ENCODE results near the gene SP140L.
"Not testable (repeated sequence)": the region's sequence is repeated elsewhere in the genome, so short reads cannot be mapped to it uniquely, and the experiment has no call there.

SP140L gene

DNA sequence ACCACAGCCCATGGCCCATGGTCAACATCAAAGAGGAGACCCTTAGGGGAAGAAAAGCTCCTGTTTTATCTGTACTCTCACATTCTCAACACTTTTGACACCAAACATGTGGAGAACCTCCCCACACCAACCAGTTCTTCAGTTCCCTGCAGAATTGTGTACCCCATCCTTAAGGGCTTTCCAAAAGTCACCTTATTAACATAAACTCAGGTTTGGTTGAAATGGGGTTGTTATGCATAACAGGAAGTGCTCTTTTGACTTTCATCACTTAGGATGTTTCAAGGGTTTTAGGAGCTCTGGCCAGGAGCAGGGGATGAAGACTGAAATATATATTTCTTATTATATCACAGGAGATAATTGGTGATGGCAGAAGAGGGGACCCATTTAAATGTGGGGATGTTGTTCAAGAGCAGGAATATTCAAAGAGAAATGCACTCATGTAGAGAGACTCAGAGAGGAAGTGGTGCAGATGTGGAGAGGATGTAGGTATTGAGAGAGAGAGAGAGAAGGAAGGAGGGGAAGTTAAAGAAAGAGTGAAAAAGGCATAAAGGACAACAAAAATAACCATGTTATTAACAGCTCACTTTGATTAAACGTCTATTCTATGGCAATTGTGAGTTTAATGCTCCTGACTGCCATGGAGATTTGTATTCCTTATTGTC lies 35.2 kb downstream of the SP140L start:
- DNase-seq (ENCODE audit: low read depth, low spot score): no peak

DNA sequence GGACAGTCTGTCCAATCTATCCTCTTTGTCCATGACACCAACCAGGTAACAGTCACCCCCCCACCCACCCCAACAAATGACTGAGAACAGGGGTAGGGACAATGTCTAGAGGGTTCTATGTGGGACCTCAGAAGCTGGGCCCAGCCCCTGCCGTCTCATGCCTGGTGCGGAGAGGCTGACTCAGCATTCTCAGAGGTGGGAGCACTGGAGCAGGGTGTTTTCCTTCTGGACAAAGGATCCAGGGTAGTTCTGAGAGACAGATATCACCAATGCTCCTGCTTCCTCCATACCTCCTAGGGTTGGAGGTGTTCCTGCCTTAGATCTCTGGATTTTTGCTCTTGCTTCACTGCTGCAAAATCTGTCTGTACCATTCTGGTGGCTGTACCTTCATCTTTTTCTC lies 55.1 kb downstream of the SP140L start:
- no peak for DNase-seq (ENCODE audit: low read depth, low spot score)

DNA sequence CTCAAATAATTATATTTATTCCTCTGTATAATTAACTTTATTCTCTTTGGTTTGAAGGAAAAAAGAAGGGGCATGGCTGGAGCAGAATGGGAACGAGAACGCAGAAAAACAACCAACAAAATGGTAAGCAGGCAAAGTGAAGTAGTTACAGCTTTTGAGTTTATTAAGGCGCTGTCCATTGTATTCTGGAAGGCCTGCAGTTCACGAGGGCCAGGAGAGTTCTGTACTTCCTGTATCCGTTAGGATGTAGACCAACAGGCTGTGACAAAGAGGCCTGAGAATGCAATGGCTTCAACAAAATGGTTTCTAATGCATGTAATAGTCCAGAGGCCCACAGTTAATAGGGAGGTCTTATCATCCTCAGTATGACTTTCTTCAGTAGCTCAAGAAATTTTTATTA lies 56.5 kb downstream of the SP140L start:
- DNase-seq (ENCODE audit: low read depth, low spot score): no peak

DNA sequence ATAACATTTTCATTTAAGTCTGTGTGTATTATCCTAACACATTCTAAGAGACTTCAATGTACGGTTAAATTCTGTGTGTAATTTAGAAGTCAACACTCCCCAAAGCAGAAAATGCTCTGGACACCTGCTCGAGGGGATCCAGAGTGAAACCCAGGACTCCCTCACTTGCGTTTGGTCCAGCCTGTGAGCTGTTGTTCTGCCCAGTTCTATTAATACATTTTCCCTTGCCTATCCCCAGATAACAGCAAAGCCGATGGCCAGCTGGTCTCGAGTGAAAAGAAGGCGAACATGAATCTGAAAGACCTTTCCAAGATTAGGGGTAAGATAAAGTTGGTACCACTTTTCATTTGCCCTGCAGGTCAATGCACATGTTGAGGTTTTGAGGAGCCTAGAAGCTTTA lies 58.0 kb downstream of the SP140L start:
- DNase-seq (ENCODE audit: low read depth, low spot score): no peak

DNA sequence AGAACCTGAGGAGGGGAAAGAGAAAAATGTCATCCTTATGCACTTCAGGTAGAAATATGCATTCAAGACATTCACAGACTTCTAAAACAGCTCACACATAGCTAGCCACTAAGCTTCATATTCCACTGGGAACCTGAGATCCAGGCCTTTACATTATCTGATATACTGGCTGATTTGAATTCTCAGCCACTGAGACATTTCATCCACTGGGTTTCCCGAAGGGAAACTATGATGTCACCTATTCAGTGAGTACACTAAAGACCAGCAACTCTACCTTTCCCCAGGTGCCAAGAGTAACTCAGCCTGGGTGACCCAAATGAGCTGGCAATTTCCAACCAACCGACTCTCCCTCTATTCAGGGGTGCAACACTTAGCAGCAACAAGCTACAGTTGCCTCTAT lies 67.3 kb downstream of the SP140L start:
- DNase-seq (ENCODE audit: low read depth, low spot score): no peak

DNA sequence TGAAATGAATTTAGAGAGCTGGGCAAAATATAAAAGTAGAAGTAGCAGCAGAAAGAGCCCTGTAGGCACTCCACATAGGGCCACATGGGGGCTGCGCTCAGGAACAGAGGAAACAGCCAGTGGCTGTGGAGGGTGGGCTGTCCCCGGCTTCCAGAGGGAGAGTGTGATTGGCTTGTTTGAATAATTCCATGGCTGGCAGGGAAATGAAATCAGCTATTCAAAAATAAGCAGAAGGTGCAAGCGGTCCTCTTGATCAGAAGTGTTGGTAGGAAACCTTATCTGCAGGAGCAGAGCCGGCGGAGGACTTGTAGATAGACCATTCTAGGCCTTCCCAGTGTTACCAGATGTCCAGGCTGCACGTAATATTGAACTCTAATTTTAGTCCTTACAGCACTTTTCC lies 71.7 kb downstream of the SP140L start:
- DNase-seq (ENCODE audit: low read depth, low spot score): not testable (repeated sequence)

DNA sequence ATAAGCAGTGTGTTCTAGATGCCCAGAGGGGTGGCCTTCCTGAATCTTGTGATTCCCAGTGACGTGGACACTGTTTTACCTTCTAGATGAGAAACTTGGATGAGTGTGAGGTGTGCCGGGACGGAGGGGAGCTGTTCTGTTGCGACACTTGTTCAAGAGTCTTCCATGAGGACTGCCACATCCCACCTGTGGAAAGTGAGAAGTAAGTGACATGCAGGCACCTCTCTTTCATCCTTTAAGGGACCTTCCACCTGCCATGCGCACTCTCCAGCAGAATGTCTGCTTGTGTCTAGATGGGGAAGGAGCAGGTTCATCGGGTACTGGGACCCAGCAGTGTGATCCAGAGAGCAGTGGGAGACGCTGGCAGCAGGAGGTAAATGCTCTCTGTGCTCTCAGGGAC lies 73.0 kb downstream of the SP140L start:
- DNase-seq (ENCODE audit: low read depth, low spot score): no peak

DNA sequence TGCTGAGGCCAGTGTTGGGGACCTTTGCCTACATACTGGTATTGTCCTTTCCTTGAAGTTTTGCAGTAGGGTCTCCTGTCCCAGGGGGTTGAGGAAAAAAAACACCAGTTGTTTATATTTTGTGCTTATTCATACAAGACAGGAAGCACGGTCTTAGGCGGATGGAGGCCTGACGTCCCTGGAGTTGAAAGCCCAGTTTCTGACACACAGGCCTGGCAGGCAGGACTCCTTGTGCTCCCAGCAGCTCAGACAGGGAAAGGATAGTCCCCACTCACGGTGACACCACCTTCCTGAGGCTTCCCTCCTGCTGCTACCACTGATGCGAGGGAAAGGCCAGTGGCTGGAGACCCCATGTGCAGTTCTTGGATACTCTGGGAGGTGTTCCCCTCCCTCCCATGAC lies 73.5 kb downstream of the SP140L start:
- DNase-seq (ENCODE audit: low read depth, low spot score): no peak

DNA sequence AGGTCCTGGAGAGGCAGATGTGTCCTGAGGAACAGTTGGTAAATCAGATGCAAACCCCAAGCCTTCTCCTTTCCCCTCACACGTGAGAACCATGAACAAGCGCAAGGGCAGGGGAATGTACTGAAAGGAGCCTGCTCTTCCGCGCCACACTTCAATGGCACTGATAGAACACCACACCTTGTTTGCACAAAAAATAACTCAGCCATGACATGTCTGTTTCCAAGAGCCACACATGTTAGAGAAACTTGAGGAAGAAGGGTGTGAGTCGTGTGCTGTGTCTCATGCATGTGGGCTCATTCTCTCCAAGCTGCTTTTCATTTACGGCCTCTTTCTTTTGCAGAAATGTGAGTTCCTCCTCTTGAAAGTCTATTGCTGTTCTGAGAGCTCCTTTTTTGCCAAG lies 74.0 kb downstream of the SP140L start:
- not testable (repeated sequence) for DNase-seq (ENCODE audit: low read depth, low spot score)

DNA sequence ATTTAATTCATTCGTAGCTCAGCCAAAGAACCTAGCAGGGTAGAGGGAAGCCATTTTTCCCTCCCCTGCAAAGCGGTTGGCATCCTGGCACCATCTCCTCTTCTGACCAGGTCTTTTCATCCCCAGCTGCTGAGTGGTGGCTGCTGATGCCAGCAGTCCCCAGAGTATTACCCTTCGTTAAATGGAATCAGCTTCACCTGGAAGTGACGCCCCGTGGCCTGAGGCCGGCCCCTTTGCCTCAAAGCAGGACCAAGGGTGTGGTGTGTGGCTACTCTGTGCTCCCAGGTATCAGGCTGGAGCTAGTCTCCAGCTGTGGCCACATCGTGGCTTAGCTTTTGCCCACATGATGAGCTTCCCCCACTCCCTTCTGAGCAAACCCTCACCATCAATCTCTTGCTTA lies 76.8 kb downstream of the SP140L start:
- DNase-seq (ENCODE audit: low read depth, low spot score): no peak

DNA sequence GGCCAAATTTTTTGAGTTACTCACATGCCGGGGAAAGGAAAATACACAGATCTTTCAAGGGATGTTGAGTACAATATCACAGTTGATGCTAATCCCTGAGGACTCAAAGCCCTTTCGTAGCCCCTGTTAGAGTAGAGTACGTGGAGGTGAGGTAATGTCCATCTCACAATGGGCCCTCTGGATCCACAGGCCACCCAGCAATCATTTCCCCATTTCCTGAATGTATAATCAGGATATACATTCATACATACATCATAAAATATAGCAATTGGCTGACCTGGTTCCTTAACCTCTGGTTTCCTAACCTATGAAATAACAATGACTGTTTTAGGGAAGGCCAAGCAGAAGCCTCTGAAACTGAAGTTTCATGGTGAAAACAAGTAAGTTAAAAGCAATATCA lies 78.8 kb downstream of the SP140L start:
- DNase-seq (ENCODE audit: low read depth, low spot score): no peak

DNA sequence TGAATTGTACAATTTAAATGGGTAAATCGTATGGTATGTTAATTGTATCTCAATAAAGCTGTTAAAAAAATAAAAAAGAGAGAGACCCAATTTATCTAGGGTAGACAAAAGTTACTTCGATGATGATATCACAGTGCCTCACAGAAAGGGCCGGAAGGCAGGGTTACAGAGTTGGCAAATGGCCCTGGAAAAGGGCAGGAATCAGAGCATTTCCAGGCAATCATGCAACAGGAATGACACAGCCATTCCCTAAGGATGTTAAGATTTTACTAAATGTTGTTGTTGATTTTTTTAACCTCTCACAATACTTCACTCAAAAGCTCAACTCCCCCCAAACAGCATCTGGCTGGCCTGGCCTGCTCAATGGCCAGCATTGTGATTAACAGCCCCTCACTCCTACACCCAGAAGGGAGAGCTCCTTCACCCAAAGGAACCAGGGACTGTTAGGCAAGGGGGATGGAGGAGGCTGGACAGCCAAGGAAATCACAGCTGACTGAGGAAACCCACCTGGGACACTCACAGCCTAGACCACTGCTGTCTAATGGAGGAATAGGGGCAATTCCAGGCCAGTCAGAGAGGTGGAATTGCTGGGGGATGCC lies 81.3 kb downstream of the SP140L start:
- DNase-seq (ENCODE audit: low read depth, low spot score): peak; percentile 39

DNA sequence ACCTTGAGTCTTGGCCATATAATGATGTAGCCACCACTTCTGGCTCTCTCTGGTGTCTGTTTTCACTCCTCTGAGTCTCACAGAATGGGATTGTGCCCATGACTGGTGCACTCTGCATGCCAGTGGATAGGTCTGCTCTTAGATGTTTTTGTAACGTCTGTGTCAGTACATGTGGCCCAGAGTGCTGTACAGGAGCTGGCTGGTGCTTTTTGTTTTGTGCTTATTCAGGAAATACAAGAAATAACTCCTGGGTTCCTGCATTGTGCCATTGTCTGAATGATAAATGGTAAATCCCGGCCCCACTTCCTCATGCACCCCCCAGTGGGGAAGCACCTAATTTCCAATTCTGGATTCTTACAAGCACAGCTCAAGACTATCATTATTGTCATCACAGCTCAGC lies 82.3 kb downstream of the SP140L start:
- DNase-seq (ENCODE audit: low read depth, low spot score): not testable (repeated sequence)

DNA sequence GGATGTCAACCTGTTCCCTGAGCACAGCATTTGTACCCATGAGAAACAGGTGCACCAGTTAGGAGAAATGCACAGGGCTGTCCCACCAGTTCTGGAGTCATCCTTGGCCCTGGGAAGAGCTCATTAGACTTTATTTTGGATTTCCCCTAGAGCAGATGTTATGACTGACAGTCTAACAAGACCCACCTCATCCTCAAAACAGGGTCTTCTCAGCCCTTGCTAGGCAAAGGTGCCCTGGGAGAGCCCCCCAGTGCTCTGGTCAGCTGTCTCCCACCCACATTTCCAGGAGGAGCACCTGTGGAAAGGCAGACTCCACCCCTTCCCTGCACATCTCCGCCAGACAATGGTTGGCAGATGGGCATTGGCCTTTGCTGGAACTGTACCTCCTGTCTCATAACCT lies 83.3 kb downstream of the SP140L start:
- DNase-seq (ENCODE audit: low read depth, low spot score): no peak

DNA sequence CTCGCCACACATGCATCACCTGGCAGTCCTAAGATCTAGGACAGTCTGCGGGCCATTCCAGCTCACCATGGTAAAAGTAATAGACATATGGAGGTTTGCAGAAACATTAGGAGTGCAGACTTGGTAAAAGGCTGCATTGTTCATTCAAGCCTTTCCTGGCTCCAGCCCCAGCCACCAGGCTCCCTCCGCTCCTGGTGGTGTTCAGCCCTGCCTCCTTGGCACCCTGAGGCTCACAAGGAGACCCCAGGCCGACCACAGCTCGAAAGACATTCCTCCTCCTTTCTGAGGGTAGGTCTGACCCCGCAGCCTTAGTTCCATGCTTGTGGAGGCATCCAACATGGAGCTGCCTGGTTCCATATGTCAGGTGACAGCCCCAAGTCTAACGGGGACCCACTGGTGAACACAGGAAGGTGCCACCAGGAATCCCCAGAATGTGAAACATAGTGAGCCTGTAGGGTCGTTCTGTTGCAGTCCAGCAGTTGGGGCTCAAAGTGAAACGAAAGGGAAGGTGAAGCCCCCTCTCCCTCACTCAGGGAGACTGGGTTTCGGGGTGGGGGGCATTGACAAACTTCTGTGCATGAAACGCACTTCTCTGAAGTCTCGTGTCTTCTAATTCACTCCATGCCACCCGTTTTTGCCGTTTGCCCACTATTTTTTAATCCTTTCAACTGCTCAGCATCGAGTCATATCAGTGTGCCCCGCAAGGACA lies 84.0 kb downstream of the SP140L start:
- DNase-seq (ENCODE audit: low read depth, low spot score): no peak

DNA sequence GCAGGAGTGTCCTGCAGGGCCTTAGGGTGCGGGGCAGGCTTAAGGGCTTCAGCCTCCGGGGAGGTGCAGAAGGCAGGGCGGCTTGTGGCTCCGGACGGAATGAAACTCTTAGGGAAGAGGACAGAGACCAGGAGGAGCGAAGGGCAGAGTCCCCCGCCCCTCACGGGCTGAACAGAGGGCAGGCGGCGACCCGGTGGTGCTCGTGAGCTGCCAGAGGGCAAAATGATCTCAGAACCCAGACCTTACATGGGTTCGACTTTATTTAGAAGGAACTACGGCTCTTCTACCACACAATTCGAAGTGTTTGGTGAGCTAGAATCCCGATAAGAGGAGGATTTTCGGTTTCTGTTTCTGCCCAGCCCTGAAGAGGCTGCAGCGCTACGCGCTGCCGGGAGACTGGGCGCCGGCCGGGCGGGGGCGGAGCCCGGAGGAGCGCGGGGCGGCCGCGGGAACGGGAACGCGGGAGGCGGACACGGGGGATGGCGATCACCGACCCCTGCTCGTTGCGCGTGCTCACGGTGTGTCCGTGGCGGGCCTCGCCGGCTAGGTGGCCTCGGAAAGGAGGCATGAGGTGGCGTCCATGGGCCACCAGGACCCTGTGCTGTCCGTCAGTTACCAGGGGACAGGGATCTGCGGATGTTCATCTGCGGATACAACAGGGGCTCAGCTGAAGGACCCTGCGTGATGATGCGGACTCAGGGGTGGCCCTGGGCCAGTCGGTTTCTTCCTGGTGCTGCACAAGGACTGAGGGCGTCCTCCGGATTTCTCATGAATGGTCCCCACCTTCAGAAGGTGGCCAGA lies 84.8 kb downstream of the SP140L start:
- peak; percentile 81 for DNase-seq (ENCODE audit: low read depth, low spot score)

DNA sequence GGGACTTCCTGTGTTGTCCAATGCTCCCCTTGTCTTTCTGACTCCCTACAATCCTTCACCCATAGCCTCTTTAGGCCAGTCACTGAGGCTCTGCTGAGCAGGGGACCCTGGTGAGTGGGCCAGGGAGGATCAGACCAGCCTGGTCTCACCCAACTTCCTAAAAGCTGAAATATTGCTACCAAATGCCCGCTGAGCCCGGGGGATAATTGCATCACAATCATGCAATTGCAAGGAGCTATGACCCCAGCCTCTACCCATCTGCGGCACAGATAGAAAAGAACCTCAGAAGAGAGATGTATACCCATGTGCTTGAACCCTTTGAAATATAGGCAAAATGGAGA lies 85.3 kb downstream of the SP140L start:
- DNase-seq (ENCODE audit: low read depth, low spot score): no peak

DNA sequence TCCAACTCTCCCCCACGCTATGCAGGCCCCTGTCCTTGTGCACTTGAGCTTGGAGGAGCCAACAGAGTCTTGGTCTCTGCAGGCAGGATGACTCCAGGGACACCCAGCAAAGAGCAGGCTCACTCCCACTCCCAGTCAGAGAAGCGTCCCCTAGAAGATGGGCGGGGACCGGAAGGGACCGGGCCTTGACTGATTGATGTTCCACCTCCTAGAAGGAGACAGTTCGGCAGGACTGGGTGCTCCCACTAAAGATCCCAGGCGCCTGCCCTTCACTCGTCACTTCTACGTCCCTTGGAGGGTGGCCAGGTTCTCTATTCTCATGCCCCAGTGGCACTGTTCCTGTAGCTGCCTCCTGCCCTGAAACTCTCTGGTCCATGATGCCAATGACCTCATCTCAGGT lies 85.9 kb downstream of the SP140L start:
- DNase-seq (ENCODE audit: low read depth, low spot score): no peak

DNA sequence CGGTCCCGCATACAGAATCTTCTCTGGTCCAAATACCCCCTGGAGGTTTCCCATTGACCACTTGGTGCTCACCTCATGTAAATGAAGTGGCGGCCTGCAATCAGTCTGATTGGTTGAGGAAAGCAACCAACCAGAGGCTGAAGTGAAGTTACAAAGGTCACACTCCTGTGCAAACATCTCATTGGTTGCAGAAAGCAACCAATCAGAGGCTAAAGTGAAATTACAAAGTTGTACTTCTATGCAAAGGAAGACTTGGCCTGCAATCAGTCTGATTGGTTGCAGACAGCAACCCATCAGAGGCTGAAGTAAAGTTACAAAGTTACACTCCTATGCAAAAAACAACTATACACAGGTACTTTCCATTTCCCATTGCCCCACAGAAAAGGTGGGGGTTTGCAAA lies 86.5 kb downstream of the SP140L start:
- no peak for DNase-seq (ENCODE audit: low read depth, low spot score)

DNA sequence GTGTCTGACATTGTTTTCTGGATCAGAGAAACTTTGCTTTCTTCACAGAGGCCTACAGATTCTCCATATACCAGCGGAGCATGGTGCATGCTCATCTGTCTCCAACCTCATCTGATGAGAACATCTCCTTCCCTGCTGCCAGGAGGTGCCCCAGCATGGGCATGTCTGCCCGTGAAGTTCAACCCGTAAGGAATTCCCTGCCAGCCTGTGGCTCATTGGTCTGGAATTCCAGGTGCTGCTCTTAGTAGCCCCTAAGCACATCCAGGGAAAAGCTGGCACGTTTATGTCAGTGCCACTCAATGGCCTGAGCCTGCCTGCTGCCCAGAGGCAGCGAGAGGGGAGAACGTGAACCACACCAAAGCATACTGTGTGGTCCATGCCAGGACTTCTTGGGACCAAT lies 87.3 kb downstream of the SP140L start:
- no peak for DNase-seq (ENCODE audit: low read depth, low spot score)

DNA sequence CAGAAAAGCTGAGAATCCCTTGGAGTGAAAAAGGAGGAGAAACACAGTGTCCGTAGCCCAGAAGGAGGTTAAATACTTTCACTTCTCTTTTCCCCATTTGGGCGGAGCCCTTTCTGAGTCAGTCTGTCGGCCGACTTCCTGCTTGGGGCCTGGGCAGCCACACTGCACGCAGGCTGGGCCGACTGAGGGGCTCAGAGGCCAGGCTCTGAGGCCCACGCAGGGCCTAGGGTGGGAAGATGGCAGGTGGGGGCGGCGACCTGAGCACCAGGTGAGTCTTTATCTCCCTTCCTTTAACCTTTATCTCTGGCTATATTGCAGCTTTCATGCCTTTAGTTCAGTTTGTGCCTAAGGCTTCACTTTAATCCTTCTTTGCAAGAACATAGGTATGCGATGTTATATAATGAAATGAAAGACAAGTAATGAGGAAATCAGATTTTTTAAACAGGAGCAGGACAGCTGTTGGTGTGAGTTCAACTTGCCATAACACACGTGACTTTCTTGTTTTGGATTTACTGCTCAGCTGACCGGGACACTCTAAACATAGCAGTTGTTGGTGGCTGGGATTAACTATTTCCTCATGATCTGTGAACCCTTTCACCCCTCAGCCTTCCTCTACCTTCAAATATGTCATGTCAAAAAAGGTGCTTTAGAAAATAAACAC lies 89.2 kb downstream of the SP140L start, which contains the start of gene SP100:
Gene SP100 (plus strand): TSS at position 141 of the 661 bp plus-strand sequence. CDS start 96 bp downstream, at position 237.
- DNase-seq (ENCODE audit: low read depth, low spot score): peak; percentile 81

DNA sequence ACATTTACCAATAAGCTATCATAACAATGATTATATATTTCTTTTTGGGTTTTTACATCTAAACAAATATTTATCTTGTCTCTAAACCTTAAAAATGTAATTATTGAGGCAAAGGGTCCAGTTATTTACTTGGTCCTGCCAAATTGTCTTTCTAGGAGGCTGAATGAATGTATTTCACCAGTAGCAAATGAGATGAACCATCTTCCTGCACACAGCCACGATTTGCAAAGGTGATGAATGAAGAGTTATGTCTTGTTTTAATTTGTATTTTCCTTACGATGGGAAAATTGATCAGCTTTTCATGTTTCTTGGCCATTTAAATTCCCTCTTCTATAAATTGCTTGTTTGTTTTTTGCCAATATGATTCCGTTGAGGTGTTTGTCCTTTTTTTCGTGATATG lies 90.4 kb downstream of the SP140L start:
- no peak for DNase-seq (ENCODE audit: low read depth, low spot score)
